ENCODE measurements around the gene MED13L.

Gene MED13L

GRCh38 chr12:116130431-116130830, 147.1 kb downstream of the MED13L start:
- no peak for DNase-seq
- ATAC-seq: no peak

GRCh38 chr12:116128779-116129178, 148.7 kb downstream of the MED13L start:
- ATAC-seq: no peak

DNA sequence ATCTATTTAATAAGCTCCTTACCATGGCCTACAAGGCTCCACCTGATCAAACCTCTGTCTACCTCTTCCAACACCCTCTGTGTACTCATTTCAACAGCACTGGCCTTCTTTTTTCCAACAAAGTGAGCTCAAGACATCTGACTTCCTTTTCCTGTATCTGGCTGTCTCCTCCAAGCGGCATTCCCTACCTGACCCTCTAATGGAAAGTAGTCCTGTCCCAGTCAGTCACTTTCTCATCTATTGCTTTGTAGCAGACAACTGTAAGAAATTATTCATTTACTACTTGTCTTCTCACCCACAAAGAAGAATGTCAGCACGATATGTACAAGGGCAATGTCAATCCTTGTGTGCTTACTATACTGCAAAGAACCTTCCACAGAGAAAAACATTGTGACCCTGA, 149.6 kb downstream of the MED13L start:
- no peak for ATAC-seq

More at GRCh38 chr12:116128779-116129178, 148.7 kb downstream of the MED13L start:
- no peak for DNase-seq

DNA sequence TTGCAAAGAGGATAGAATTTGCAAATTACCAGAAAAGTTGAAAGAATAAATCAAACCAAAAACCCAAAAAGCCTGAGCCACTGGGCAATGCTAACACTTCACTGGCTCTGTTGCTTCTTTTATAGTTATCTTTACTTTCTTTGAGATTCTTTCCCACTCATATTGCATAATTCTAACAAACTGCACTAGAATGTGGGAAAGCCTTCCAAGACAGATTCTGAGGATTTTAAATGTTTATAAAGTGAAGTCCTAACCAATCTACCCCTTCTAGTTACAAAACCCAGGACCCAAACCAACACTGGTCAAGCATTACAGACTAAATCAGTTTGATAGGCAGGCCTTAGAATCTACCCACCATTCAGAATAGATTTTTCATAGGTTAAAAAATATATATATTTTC, 150.9 kb downstream of the MED13L start:
- no peak for DNase-seq
- no peak for ATAC-seq

More for the DNA sequence above, 149.6 kb downstream of the MED13L start:
- no peak for DNase-seq

DNA sequence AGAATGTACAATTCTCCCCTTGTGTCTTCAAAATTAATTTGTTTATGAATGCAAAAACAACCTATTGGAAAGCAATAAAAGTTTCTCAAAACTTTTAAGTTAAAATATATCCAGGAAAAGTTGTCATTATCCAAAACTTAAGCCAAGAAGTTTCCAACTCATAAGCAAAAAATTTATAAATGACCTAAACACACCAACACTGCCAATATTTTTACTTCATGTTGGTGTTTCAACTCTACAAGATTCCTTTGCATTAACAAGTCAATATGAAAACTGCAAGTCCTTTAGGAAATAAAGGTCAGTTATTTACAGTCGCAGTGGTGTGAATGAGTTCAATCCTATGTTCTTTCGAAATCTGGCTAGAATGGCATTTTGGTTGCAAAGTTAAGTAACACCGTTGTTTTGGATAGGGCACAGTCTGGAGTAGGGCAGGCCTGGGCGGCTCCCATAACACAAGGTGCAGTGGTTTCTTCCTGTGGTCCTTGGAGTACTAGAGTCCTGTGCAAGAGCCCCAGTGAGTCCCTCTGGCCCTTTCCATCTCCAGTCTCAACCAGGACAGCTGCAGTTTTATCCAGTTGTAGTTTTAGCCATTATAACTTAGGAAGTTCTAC, 151.4 kb downstream of the MED13L start:
- ATAC-seq: no peak

DNA sequence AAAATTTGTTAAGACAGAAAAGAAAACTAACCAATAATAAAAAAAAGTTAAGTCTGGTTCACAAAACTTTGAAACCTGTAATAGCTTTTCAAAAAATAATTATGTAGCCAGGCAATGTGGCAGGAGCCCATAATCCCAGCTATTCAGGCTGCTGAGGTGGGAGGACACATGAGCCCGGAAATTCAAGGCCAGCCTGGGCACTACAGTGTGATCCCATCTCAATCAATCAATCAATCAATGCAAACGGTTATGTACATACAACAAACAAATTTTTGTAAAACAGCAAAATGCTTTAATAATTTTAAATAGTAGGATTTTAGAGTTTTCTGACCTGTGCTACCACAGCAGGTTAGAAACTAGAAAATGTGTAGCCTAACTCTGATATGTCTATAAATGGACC, 152.4 kb downstream of the MED13L start:
- ATAC-seq: no peak
- DNase-seq: no peak

More for the DNA sequence above, 151.4 kb downstream of the MED13L start:
- DNase-seq: no peak

- ATAC-seq (peak; percentile 79), DNase-seq (peak; percentile 43)
These were observed 153.8 kb downstream of the MED13L start for GRCh38 chr12:116123451-116124258.

GRCh38 chr12:116122628-116123027, 154.9 kb downstream of the MED13L start:
- ATAC-seq (no peak), DNase-seq (no peak)

DNA sequence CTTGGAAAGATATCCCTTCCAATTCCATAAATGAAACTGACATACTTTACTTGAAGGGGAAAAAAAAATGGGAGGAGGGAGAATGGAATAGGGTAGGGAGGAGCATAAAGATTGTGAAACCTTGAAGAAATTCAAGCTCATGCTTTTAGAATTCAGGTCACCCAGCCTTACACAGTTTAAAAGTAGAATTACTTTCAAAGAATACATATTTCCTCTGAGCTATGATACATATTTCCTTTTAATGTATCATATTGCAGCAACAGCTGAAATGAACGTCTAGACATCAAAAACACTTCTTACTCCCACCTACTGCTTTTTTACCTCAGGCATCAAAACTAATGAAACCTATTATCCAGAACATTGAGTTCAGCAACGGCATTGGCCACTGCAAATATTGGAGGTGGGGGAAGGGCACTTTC, 156.0 kb downstream of the MED13L start:
- ATAC-seq (no peak), DNase-seq (no peak)

- ATAC-seq: peak; percentile 57
- DNase-seq: no peak
These were observed 160.7 kb downstream of the MED13L start for GRCh38 chr12:116116650-116117424.

DNA sequence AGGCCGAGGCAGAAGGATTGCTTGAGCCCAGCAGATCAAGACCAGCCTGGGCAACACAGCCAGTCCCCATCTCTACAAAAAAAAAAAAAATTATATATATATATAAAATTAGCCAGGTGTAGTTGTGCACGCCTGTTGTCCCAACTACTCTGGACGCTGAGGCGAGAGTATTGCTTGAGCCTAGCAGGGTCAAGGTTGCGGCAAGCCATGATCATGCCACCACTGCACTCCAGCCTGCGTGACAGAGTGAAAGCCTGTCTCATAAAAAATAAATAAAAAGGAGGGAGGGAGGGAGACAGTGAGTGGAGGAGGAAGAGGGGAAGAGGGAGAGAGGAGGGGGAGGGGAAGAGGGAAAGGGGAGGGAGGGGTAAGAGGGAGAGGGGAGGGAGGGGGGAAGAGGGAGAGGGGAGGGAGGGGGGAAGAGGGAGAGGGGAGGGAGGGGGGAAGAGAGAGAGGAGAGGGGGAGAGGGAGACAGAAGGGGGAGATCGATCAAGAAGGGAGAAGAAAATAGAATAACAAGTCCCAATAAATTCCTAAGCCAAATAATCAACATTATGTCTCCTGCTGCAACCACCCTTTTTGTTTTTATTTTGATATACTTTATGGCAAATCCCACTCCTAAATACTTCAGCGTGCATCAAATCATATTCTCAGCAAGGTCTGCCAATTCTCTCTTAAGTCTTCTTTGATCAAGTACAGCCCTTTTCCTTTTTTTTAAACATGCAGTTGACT, 163.9 kb downstream of the MED13L start:
- ATAC-seq (no peak), DNase-seq (no peak)

DNA sequence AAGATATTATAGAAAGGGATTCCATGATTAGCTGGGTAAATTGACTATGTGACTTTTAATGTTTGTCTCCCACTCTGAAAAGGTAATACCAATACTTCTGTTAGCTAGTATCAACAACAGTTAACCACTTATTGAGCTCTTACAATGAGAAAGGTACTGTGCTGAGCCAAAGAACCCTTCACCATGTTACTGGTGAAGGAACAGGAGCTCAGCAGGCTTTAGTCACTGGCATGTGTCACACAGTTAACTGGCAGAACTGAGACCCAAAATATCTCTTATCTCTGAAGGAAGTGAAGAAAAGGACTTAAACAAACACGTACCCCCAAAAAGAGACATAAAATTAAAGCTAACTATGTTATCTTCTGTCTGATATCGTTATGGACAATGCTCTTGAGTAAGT, 170.6 kb downstream of the MED13L start:
- DNase-seq: no peak
- ATAC-seq: no peak

DNA sequence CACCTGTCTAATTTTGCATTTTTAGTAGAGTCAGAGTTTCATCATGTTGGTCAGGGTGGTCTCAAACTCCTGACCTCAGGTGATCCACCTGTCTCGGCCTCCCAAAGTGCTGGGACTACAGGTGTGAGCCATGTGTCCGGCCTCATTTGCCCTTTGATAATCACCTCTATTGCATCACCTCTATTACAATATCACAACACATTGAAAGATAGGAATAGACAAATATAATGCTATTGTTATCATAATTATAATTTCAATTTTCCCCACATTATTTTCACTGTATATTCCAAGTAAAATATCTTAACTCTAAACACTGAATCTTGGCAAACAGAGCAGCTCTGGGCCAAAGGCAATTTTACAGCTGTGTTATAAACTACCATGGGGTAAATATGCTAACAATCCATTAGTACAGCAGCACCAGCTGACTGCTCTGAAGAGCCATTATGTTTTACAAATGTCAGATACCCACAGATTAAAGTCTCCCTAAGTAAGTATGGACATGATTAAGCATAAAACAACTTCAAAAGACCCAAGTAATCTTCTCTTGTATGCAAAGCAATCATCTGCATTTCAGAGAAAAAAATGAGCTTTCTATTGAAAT, 173.2 kb downstream of the MED13L start:
- no peak for ATAC-seq
- DNase-seq: no peak

DNA sequence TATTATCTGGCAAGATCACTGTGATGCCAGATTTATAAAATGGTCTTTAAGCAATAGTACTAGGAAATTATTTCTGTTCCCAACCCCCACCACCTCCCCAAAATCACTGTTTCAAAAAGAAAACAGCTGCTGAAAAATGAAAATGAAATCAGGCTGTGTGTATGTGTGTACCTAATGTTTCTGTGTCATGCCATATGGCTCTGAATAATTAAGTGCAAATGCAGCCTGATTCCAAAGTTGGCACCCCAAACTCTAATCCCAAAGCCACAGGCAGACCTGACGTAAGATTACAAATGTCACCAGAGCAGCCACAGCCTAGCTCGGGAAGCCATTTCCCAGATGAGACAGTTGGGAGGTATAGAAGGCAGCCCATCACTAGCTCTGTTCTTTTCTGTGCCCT, 175.5 kb downstream of the MED13L start:
- DNase-seq (no peak), ATAC-seq (no peak)

- ATAC-seq: peak; percentile 81
- no peak for DNase-seq
These were observed 177.7 kb downstream of the MED13L start for GRCh38 chr12:116099652-116100432.

- DNase-seq: no peak
- ATAC-seq: no peak
These were observed 180.6 kb downstream of the MED13L start for GRCh38 chr12:116096874-116097273.

DNA sequence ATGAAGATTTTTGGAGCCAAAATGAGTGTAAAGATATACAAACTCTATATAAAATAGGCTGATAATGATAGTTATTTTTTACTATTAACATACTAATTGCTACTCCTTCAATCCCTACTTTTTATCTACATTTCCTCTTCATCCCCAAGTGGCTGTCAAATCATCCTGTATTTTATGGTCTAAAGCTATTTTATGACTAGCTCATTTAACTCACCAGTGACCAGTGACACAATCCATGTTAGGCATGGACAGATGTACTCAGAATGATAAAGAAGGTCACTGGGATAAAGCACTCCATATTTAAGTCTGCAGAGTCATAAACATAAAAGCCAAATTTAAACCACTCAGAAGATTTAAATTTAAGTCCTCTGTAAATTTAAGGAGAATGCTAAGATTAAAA, 183.0 kb downstream of the MED13L start:
- no peak for DNase-seq
- no peak for ATAC-seq

DNA sequence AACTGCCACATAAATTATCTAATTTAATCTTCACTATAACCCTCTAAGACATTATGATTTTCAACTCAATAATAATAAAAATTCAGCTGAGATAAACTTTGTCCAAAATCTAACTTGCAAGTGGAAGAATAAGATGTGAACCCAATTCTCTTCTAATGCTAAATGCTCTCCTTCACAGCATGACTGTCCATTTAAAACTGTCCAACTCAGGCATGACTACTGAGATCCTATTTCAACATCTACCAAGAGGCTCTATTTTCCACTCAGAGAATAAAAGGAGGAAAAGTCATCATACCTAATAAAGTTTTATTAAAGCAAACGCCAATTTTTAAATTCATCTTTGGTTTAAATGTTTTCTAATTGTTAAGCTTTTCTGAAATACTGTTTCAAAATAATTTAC, 183.6 kb downstream of the MED13L start:
- no peak for ATAC-seq
- DNase-seq: no peak

DNA sequence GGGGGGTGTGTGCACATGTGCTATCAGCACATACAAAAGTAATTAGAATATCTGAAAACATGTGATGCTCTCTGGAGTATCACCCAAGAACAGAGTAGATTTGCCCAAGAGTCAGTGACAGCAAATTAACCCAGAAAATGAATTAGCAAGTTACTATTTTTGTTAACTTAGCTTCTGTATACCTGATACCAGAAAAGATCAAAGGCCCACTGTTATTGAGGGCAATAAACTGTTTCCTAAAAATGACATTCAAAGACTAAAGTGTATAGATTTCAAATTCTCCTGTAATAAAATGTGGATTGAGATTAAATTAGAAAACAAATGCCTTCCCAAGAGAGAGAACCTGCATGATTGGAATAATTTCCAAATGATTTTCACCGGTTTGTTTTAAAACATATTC, 184.7 kb downstream of the MED13L start:
- no peak for DNase-seq
- ATAC-seq: no peak

GRCh38 chr12:116092162-116092561, 185.3 kb downstream of the MED13L start:
- ATAC-seq (no peak), DNase-seq (no peak)

DNA sequence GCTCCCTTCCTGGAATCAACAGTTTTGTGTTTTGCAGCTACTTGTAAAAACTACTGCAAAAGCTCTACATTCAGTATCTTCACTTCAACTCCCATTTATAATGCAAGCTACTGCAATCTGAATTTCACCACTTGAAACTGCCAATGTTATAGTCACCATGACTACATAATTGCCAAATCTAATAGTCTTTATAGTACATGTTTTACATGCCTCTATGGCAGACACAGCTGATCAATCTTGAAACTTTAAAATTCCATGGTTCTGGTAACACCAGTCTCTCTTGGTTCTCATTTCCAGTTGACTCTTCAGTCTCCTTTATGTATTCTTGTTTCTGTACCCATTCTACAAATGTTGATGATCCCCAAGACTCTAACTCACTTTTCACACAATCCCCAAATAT, 185.9 kb downstream of the MED13L start:
- DNase-seq (no peak), ATAC-seq (peak; percentile 39)

Data from stimulated activated naive CD8-positive, alpha-beta T cell treated with anti-CD3 and anti-CD28 coated beads, Interleukin-15, Interleukin-2, amounts not matched to agents 100 U/mL and 50 U/mL, for 24 hours (primary cell).